Mucosa of gallbladder (tissue), 1 donor: ENCODE data around the gene BANF1. TPM values are rescaled to one million over a fixed set of nuclear protein-coding genes. Genes with fewer than 3 reads are reported as not detected.

Experiments
- DNase-seq: peaks from one replicate; pipeline ENCODE4 v3.0.0-alpha.2; 2020; ENCODE audit warnings: low spot score
- total RNA-seq: library from RNA; stranded (reverse); gene quantifications from one replicate; pipeline ENCODE4 v1.2.1, GENCODE V29; 2021
- donor health status: DM: no; HTN: no; CAD: no.

The BANF1 gene
- total RNA-seq, result 165 TPM

- DNase-seq, result peak; percentile 93
Observed at GRCh38 chr11:66001942-66002647, at the start of gene BANF1, which contains the start of gene EIF1AD. BANF1 (plus strand) TSS chr11:66002503; CDS start chr11:66003251, 748 bp downstream. EIF1AD (minus strand) TSS chr11:66002157; CDS start chr11:66000389, 1,768 bp downstream.

- no peak for DNase-seq
Observed at GRCh38 chr11:65953471-65953870, 48.8 kb upstream of the BANF1 start.

- no peak for DNase-seq
Observed at GRCh38 chr11:65954771-65955170, 47.5 kb upstream of the BANF1 start.

- DNase-seq, result no peak
Observed at GRCh38 chr11:65958291-65958690, 44.0 kb upstream of the BANF1 start.

GRCh38 chr11:65958774-65959420, 43.4 kb upstream of the BANF1 start:
- no peak for DNase-seq

GRCh38 chr11:65960824-65961266, 41.5 kb upstream of the BANF1 start:
- no peak for DNase-seq

- DNase-seq, result peak; percentile 98
Observed at GRCh38 chr11:65961267-65962140, 40.8 kb upstream of the BANF1 start, which contains the start of gene SART1. SART1 (plus strand) TSS chr11:65961734; CDS start chr11:65961781, 47 bp downstream.

GRCh38 chr11:65962141-65962564, 40.1 kb upstream of the BANF1 start:
- DNase-seq, result no peak

GRCh38 chr11:65964906-65965305, 37.4 kb upstream of the BANF1 start:
- DNase-seq, result no peak

GRCh38 chr11:65965986-65966762, 36.1 kb upstream of the BANF1 start:
- no peak for DNase-seq

- no peak for DNase-seq
Observed at GRCh38 chr11:65967329-65967934, 34.9 kb upstream of the BANF1 start.

GRCh38 chr11:65968600-65969482, 33.5 kb upstream of the BANF1 start:
- no peak for DNase-seq

- no peak for DNase-seq
Observed at GRCh38 chr11:65972116-65972515, 30.2 kb upstream of the BANF1 start.

- DNase-seq, result no peak
Observed at GRCh38 chr11:65973439-65974110, 28.7 kb upstream of the BANF1 start.

- DNase-seq, result no peak
Observed at GRCh38 chr11:65975771-65976170, 26.5 kb upstream of the BANF1 start.

GRCh38 chr11:65976216-65977176, 25.8 kb upstream of the BANF1 start:
- DNase-seq, result no peak

- DNase-seq, result no peak
Observed at GRCh38 chr11:65977621-65978390, 24.5 kb upstream of the BANF1 start.
